Upper lobe of left lung (tissue), 6 donors: ENCODE results near the gene TTI1. TPM values are rescaled to one million over a fixed set of nuclear protein-coding genes. Genes with fewer than 3 reads are reported as not detected.
A peak's percentile ranks its signal among the peaks of the same experiment; 100 is the strongest.

Experiments
- ATAC-seq, 2 donors: fragments of 200-7000 bp; cut with Tn5 transposase; one replicate each; pipeline ENCODE4 v1.9.1; 2022; ENCODE audit warnings: mild to moderate bottlenecking in 2 of 2, moderate library complexity in 2 of 2; ENCODE audit not compliant: low FRiP score in 2 of 2
- DNase-seq, 2 donors: peaks; one replicate each; pipeline ENCODE4 v3.0.0-alpha.2; 2019 to 2020
- H3K27ac ChIP-seq, 4 donors: fragments of 200-600 bp; sonication (generic); one replicate each; pipeline ENCODE4 v1.5.1; 2016 to 2019
- H3K27me3 ChIP-seq, 4 donors: fragments of 200-600 bp; sonication (generic); one replicate each; pipeline ENCODE4 v1.5.1; 2017 to 2019
- H3K36me3 ChIP-seq, 4 donors: fragments of 200-600 bp; sonication (generic); one replicate each; pipeline ENCODE4 v1.5.1; 2016 to 2019
- H3K4me1 ChIP-seq, 4 donors: fragments of 200-600 bp; sonication (generic); one replicate each; pipeline ENCODE4 v1.5.1; 2018 to 2019
- H3K4me3 ChIP-seq, 4 donors: fragments of 200-600 bp; sonication (generic); one replicate each; pipeline ENCODE4 v1.5.1; 2017 to 2019; ENCODE audit warnings: mild to moderate bottlenecking in 2 of 4, moderate library complexity in 1 of 4
- H3K9me3 ChIP-seq, 4 donors: fragments of 200-600 bp; sonication (generic); one replicate each; pipeline ENCODE4 v1.5.1; 2018 to 2019
- EP300 ChIP-seq, 4 donors: sonication (generic); formaldehyde crosslinking; IDR thresholded peaks; one replicate each; pipeline ENCODE4 v1.5.1; 2017; ENCODE audit warnings: antibody characterized with exemption in 4 of 4, control low read depth in 2 of 4
- POLR2A ChIP-seq, 4 donors: fragments of 450-650 bp; IDR thresholded peaks; one replicate each; pipeline ENCODE4 v1.5.1; 2016 to 2017; ENCODE audit warnings: antibody characterized with exemption in 4 of 4, mild to moderate bottlenecking in 2 of 4
- POLR2AphosphoS5 ChIP-seq, 2 donors: sonication (generic); formaldehyde crosslinking; IDR thresholded peaks; one replicate each; pipeline ENCODE4 v1.5.1; 2017; ENCODE audit warnings: antibody characterized with exemption in 2 of 2
- WGBS, 2 donors: methylation state at CpG; one replicate each; pipeline ENCODE4 v1.1.5; 2017 to 2018; 5-methylcytosine and 5-hydroxymethylcytosine counted together
- total RNA-seq, 6 donors: library from RNA; depleted of rRNA in 4 of 6; stranded (reverse); fragments of >200 nt in 4 of 6; gene quantifications; one replicate each; pipeline versions ENCODE4 v1.1.0 to v1.2.1, GENCODE V29; 2016 to 2021
- TF ChIP-seq, protein P1 (sequence below), 6 experiments: fragments of 450-650 bp in 4 of 6; fragments of 200-600 bp in 2 of 6; sonication (generic) in 2 of 6; IDR thresholded peaks; one replicate each; pipeline ENCODE4 v1.5.1; 2016 to 2019; ENCODE audit warnings: antibody characterized with exemption in 6 of 6
- donor health status: DM: no; HTN: no; CAD: no; lungs with moderate emphysema.
- donor health status: DM: no; HTN: yes; CAD: no; lungs with severe emphysema.

The TTI1 gene
- total RNA-seq, 6 donors from 2014 or later, result 11.2 to 30.4 (median 15.1) TPM

GRCh38 chr20:38040276-38040675, 7.0 kb upstream of the TTI1 start:
- H3K4me1 ChIP-seq, result peaks cover 17 to 28% (median 22%) of the 10 kb centered on the region in 4 donors
- H3K9me3 ChIP-seq, result no peaks in the 10 kb centered on the region
- TF ChIP-seq POLR2A (IDR thresholded peaks at IDR 0.05) (no peak), POLR2AphosphoS5 (IDR thresholded peaks at IDR 0.05) (no peak)
- TF ChIP-seq, protein P1, sequence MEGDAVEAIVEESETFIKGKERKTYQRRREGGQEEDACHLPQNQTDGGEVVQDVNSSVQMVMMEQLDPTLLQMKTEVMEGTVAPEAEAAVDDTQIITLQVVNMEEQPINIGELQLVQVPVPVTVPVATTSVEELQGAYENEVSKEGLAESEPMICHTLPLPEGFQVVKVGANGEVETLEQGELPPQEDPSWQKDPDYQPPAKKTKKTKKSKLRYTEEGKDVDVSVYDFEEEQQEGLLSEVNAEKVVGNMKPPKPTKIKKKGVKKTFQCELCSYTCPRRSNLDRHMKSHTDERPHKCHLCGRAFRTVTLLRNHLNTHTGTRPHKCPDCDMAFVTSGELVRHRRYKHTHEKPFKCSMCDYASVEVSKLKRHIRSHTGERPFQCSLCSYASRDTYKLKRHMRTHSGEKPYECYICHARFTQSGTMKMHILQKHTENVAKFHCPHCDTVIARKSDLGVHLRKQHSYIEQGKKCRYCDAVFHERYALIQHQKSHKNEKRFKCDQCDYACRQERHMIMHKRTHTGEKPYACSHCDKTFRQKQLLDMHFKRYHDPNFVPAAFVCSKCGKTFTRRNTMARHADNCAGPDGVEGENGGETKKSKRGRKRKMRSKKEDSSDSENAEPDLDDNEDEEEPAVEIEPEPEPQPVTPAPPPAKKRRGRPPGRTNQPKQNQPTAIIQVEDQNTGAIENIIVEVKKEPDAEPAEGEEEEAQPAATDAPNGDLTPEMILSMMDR (IDR thresholded peaks at IDR 0.05), result no peak
- H3K27me3 ChIP-seq, result no peaks in the 10 kb centered on the region
- H3K27ac ChIP-seq, result no peak overlapping the region
- DNase-seq (no peak), ATAC-seq (no peak)
- no peak overlapping the region for H3K4me3 ChIP-seq
- 50 to 56% methylated on average over 1 of the region's 1 CpG for WGBS, 2 donors
- H3K36me3 ChIP-seq, result peaks cover 0 to 63% (median 25%) of the 10 kb centered on the region in 4 donors

DNA sequence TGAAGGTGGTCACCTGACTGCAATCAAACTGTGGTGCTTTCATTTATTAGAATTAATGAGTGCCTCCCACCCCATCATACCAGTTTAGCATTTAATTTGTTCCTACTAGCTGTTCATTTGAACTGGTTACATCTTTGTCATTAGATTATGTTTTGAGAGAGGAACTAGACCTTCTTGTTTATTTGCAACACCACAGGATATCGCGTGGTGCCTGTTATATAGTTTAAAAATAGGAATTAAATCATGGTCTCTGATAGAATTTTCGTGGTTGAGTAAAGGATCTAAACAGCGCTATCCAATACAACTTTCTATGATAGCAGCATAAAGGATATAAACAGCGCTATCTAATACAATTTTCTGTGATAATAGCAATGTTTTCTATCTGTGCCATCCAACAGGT, 3.1 kb upstream of the TTI1 start:
- H3K4me3 ChIP-seq, result no peak overlapping the region
- WGBS, 2 donors, result 70 to 76% methylated on average over 5 of the region's 5 CpGs
- no peak for TF ChIP-seq EP300 (IDR thresholded peaks at IDR 0.05)
- TF ChIP-seq POLR2AphosphoS5 (IDR thresholded peaks at IDR 0.05), result no peak
- TF ChIP-seq, protein P1 (IDR thresholded peaks at IDR 0.05), result no peak
- TF ChIP-seq POLR2A (IDR thresholded peaks at IDR 0.05), result no peak
- H3K9me3 ChIP-seq, result no peaks in the 10 kb centered on the region
- no peak overlapping the region for H3K27ac ChIP-seq
- peaks cover 37 to 55% (median 41%) of the 10 kb centered on the region in 4 donors for H3K4me1 ChIP-seq
- H3K36me3 ChIP-seq, result peaks cover 0 to 28% (median 8%) of the 10 kb centered on the region in 4 donors
- H3K27me3 ChIP-seq, result no peaks in the 10 kb centered on the region
- ATAC-seq (no peak), DNase-seq (no peak)

DNA sequence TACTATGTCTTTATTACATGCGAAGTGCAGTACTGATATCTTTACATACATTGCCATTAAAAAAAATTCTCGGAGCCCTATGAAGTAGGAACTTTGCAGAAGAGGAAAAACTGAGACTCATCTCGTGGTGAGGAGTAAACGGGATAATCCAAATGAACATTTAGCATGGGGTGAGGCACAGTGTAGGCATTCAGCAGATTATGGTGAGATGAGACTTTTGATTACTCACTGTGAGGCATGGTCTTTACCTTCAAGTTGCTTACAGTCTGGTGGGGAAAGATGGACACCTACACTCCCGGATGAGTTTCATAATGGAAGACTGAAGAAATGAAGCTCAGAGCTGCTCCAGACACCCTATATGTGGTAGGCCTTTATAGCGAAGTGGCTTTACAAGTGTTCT, 1.7 kb upstream of the TTI1 start:
- peak overlapping the region; percentile 60 to 96 (median 78) for H3K4me3 ChIP-seq
- peaks cover 37 to 61% (median 43%) of the 10 kb centered on the region in 4 donors for H3K4me1 ChIP-seq
- H3K27me3 ChIP-seq, result no peaks in the 10 kb centered on the region
- H3K36me3 ChIP-seq, result peaks cover 0 to 15% (median 6%) of the 10 kb centered on the region in 4 donors
- ATAC-seq, result no peak
- no peak for TF ChIP-seq POLR2A (IDR thresholded peaks at IDR 0.05)
- TF ChIP-seq, protein P1 (IDR thresholded peaks at IDR 0.05), result no peak
- TF ChIP-seq EP300 (IDR thresholded peaks at IDR 0.05), result no peak
- no peak for TF ChIP-seq POLR2AphosphoS5 (IDR thresholded peaks at IDR 0.05)
- no peak for DNase-seq
- H3K9me3 ChIP-seq, result no peaks in the 10 kb centered on the region
- WGBS, 2 donors, result 73 to 76% methylated on average over 6 of the region's 6 CpGs
- peak overlapping the region in 3 of 4 donors; percentile 96 to 99 (median 98) for H3K27ac ChIP-seq

- DNase-seq, result no peak
- WGBS, 2 donors, result 9 to 17% methylated on average over 14 of the region's 14 CpGs
Measured at GRCh38 chr20:38034108-38034649, 923 bp upstream of the TTI1 start.

GRCh38 chr20:38032585-38033329, 499 bp downstream of the TTI1 start:
- ATAC-seq, result peak; percentile 66 to 67
- Histone ChIP-seq H3K36me3 (peaks cover 0 to 11% (median 1%) of the 10 kb centered on the region in 4 donors), H3K4me1 (peaks cover 37 to 57% (median 42%) of the 10 kb centered on the region in 4 donors), H3K27me3 (no peaks in the 10 kb centered on the region), H3K9me3 (no peaks in the 10 kb centered on the region), H3K4me3 (peak overlapping the region; percentile 60 to 96 (median 78)), H3K27ac (peak overlapping the region; percentile 94 to 99 (median 97))
- TF ChIP-seq POLR2A (IDR thresholded peaks at IDR 0.05) (no peak), POLR2AphosphoS5 (IDR thresholded peaks at IDR 0.05) (no peak), EP300 (IDR thresholded peaks at IDR 0.05) (no peak)
- TF ChIP-seq, protein P1 (IDR thresholded peaks at IDR 0.05), result no peak
- DNase-seq, result peak; percentile 42 to 61
- WGBS, 2 donors, result 24 to 30% methylated on average over 28 of the region's 28 CpGs

More at GRCh38 chr20:38034108-38034649, 923 bp upstream of the TTI1 start:
- peak overlapping the region; percentile 94 to 99 (median 97) for H3K27ac ChIP-seq
- H3K4me1 ChIP-seq, result peaks cover 37 to 61% (median 43%) of the 10 kb centered on the region in 4 donors
- H3K9me3 ChIP-seq, result no peaks in the 10 kb centered on the region
- peak; percentile 27 to 35 for ATAC-seq
- no peak for TF ChIP-seq EP300 (IDR thresholded peaks at IDR 0.05)
- H3K36me3 ChIP-seq, result peaks cover 0 to 11% (median 1%) of the 10 kb centered on the region in 4 donors
- H3K4me3 ChIP-seq, result peak overlapping the region; percentile 60 to 96 (median 78)
- no peaks in the 10 kb centered on the region for H3K27me3 ChIP-seq
